ENCODE results near the gene ZDHHC13.

- TF ChIP-seq CTCF (IDR thresholded peaks at IDR 0.05) (no peak), POLR2AphosphoS5 (IDR thresholded peaks at IDR 0.05) (no peak)
Measured at GRCh38 chr11:19199048-19199447, 82.1 kb downstream of the ZDHHC13 start.
